ENCODE measurements around the gene ELAVL3.

Gene ELAVL3

DNA sequence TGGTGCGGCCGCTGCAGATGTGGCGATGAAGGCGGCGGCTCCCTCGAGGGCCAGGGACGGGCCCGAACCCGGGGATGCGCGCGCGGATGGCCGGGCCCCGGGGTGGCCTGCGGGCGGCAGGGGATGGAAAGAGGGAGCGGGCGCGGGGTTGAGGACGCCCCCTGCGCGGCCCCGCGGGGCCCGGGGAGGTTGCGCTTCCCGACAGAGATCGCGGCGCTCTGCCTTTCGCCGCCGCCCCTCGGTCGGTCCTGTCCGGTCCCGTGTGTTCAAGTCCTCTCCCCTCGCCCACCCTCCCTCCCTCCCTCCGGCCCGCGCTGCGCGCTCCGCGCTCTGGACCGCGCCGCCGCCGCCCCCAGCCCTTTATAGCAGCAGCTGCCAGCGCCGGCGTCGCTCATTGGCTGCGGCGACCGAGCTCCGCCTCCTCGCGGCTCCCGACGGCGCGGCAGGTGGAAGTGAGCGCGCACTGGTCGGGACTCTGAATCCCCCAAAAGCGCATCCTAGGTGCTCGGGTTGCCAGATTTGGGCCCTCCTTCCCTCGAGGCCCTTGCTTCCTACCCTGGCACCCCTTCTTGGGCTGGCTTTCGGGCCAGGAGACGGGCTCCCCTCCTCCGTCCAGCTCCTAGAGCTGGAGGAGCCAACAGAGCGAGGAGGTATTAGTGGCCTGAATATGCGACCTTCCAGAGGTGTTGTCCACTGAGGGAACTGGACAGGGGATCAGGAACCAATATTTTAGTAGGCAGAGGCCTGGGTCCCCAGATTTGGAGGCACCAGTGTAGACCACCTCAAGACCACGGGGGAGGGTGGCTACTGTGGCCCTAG, at the start of gene ELAVL3:
Gene ELAVL3, minus strand, starts transcription at position 332 of the 819 bp plus-strand sequence. CDS start 438 bp downstream, outside the sequence.
- in situ Hi-C loops (cut with HindIII; ENCODE audit: low sequenced_read_pairs), result no loop called here

DNA sequence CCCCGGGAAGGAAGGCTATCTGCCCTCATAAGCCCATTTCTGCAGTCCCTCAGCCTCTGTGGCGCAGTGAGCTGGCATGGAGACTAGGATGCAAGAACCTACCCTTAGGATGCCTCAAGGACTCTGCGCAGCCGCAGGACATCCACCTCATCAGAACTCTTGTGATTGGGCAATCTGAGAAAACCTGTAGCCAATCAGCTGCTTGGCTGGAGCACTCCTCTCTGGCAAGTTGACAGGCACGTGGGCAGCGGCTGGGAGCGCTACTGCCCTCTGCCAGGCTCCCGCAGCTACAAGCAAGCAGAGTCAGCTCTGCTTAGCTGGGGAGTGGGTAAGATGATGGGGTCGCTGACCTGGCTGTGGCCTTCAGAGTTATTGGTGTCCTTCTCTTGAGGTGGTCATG, 49.6 kb upstream of the ELAVL3 start:
- in situ Hi-C loops (cut with HindIII; ENCODE audit: low sequenced_read_pairs), result no loop called here

DNA sequence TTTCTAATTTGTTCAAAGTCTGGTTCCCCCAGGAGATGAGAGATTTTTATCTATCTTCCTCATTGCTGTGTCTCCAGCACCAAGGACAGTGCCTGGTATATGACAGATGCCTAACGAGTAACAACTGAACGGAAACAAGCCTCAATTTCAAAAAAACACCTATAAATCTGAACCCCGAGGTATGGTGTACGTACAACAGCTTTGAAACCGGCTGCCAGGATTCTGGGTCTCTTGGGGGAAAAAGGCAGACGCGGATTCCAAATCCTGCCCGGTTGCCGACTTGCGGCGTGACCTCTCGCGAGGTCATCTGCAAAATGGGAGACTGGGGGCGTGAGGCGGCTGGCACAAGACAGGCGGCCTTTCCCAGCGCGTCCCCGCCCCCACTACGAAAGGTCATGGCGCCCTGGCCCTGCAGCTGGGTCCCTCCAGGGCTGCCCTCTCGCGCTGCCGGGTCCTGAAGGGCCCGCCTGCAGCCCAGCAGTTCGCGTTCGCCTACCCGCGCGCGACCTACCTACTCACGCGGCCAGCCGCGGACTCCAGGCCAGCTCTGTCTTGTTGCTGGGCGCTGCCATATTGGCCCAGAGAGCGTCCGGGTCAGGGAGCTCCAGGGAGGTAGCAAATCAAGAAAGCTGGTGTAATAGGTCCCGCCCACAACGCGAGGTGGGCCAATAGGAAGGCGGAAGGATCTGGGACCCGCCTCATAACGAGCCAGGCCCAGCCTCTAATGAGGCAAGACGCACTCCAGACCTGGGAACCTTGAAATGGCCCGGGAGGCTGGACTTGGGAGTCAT, 47.9 kb upstream of the ELAVL3 start, which contains the start of gene ECSIT:
Gene ECSIT, minus strand, starts transcription at position 584 of the 791 bp plus-strand sequence. CDS start 9,964 bp downstream, outside the sequence.
- in situ Hi-C loops (cut with HindIII; ENCODE audit: low sequenced_read_pairs), result no loop called here

DNA sequence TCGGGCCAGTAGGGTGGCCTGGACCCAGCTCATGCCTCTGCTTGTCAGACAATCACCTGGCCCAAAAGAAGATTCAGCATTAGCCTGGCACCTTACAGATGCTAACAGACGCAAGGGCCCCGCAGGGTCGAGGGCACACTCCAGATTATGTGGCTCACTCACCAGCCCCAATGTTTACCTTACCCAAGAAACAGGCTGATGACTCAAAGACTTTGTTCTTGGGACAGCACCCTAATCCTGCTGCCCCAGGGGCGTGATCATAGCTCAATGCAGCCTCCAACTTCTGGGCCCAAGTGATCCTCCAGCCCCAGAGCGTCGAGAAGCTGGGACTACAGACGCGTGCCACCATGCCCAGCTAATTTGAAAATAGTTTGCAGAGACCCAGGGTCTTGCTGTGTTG, 38.3 kb upstream of the ELAVL3 start:
- in situ Hi-C loops (cut with HindIII; ENCODE audit: low sequenced_read_pairs), result no loop called here

DNA sequence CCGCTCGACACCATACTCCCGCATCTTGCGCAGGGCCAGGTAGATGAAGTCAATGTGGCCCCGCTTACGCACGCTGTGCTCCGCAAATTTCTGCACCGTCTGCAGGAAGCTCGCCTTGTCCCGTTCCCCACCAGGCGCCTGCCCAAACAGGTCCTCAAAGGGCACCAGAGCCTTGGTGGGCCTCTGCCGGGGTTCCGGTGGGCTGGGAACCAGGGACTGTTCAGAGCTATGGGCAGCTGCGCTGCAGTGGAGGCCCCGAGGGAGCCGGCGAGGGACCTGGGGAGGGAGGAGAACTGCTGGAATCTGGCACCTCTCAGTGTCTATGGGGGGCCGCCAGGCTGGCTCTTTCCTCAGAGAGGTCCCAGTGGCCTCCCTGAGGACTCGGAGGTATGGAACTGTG, 33.1 kb upstream of the ELAVL3 start:
- in situ Hi-C loops (cut with HindIII; ENCODE audit: low sequenced_read_pairs), result no loop called here

DNA sequence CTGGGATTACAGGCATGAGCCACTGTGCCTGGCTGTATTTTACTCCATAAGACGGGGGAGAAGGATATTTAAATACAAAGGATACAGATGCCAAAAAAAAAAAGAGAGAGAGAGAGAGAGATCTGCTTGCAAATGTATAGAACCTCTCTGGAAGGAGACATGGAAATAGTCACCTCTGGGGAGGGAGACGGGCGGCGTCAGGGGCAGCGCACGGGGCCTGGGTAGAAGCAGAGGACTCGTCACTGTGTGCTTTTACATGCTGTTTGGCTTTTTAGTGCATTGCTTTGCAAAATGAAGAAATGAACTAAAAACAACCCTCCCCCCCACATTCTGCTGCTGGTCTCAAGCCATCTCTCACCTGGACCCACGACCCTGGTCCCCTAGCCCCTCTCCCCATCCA, 29.6 kb upstream of the ELAVL3 start:
- in situ Hi-C loops (cut with HindIII; ENCODE audit: low sequenced_read_pairs), result no loop called here

DNA sequence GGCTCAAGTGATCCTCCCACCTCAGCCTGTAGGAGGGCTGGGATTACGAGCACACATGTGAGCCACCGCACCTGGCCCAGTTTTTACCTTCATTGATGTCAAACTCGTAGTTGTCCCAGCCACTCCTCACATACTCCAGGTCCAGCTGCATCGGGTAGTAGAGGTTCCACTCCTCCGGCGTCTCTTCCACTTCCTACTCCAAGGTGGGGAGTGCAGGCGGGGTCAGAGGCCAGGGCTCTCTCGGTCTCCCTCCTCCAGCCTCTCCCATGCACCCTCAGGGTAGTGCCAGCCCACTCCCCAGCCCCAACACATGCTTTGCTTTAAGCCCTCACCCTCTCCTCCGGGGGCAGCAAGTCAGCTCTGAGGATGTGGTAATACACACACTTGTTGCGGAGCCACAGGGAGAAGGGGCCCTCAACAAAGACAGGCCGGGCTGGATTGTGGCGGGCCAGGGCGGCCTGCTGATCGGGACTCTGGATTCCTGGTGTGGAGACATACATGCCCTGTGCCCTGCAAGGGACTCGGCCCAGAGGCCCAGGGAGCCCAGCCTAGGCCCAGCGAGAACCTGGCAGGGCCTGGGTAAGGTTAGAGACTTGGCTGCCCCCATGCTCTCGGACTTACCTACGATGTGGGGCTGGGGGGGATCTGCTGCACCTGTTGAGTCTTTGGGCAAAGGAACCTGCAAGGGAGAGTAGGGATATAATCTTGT, 26.7 kb upstream of the ELAVL3 start:
- in situ Hi-C loops (cut with HindIII; ENCODE audit: low sequenced_read_pairs), result no loop called here

DNA sequence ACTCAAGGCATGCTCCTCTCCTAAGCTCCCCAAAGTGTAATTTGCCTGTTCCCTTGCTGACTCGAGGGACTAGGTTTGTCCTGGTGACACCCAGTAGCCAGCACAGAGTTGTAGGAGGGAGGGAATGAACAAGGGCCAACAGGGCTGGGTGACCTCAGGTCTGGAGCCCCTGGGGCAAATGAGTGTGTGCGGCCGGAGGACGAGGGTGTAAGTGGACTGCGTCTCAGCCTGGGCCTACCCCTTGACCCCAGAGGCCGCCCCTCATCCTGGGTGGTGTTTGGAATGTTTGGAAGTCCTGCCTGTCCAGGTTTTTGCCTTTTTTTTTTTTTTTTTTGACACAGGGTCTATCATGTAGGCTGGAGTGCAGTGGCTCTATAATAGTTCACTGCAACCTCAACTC, 26.1 kb upstream of the ELAVL3 start:
- in situ Hi-C loops (cut with HindIII; ENCODE audit: low sequenced_read_pairs), result no loop called here

DNA sequence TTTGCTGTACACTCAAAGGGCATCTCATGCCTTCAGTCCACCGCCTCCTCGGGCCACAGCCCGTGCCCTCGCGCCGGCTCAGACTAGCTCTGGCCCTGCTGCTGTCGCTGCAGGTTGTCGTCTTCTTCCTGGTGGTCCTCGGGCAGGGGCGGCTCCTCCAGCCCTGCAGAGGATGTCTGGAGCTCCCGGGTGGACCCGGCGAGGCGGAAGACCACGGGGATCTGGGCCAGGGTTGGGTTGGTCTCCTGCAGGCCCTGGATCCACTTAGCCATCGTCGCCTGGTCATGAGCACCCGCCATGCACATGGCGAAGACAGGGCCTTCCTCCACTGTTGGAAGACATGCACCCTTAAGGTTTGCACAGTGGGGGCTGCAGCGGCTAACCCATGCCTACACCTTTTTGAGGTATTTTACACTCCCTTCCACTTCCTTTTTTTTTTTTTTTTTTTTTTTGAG, 25.3 kb upstream of the ELAVL3 start:
- in situ Hi-C loops (cut with HindIII; ENCODE audit: low sequenced_read_pairs), result no loop called here

DNA sequence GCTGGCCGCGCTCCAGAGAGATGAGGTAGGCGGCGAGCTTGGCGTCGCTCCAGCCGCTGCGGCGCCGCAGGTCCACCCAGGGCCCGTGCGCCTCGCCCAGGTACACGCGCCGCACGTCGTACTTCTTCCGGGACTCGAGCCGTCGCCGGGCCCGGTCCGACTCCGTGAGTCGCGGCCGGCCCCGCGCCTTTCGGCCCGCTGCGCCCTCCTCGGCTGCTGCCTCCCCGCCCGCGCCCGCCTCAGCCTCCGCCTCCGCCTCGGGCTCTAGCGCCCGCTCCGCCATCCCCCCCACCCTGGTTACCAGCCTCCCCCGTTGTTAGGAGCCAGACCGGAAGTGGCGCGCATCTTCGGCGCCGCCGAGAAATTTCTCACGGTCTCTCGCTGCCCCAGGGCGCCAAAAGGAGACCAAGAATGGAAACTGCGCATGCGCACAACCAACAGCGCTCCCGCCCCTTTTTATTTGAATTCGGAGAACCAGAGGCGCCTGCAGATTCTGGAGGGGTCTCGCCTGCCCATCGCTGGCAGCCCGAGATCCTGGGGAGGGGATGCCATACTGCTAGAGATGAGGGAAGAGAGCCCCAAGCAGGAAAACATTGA, 24.8 kb upstream of the ELAVL3 start, which contains the start of gene ZNF653:
Gene ZNF653, minus strand, starts transcription at position 336 of the 597 bp plus-strand sequence. Its CDS starts 53 bp downstream, at position 283.
- in situ Hi-C loops (cut with HindIII; ENCODE audit: low sequenced_read_pairs), result no loop called here

DNA sequence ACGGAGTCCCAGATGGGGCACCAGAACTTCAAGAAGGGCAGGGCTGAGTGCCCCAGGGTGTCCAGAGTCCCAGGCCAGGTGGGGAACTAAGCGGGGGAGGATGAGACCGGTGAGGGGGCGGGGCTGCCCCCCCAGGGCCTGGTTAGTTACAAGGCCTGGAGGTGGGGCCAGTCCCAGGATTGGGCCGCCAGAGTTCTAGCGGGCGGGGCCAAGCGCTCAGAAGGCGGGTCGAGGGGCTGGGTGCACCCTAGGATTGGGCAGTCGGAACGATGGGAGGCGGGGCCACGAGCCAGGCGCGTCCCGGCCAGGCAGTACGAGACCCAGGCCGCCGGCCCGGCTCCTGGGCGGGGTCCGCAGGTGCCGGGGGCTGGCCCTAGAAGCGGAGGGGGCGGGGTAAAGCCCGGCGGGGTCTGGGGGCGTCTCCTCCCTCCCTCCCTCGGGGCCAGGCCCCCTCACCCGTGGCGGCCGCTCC, 24.2 kb upstream of the ELAVL3 start:
- in situ Hi-C loops (cut with HindIII; ENCODE audit: low sequenced_read_pairs), result no loop called here

DNA sequence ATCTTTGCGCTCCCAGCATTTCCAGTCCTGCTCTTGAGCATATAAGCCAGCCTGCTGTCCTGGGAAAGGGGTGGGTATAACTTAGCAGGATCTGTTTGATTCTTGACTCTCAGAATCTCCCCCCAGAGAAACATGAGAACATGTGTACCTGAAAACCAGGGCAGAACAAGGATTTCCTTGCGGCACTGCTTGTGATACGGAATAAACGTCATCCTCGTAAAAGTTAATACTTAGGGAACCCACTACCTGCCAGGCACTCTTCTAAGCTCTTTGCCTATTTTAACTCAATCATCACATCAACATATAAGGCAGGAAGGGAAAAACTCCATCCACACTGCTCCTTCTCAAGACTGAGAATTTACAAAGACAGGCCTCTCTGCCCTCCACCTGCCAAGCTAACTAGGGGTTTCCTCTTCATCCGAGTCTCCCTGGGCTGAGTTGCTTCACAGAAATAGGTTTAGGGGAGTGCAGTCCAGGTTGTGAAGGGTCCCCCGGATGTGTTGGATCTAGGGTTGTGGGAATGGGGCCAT, 23.7 kb upstream of the ELAVL3 start:
- in situ Hi-C loops (cut with HindIII; ENCODE audit: low sequenced_read_pairs), result no loop called here

DNA sequence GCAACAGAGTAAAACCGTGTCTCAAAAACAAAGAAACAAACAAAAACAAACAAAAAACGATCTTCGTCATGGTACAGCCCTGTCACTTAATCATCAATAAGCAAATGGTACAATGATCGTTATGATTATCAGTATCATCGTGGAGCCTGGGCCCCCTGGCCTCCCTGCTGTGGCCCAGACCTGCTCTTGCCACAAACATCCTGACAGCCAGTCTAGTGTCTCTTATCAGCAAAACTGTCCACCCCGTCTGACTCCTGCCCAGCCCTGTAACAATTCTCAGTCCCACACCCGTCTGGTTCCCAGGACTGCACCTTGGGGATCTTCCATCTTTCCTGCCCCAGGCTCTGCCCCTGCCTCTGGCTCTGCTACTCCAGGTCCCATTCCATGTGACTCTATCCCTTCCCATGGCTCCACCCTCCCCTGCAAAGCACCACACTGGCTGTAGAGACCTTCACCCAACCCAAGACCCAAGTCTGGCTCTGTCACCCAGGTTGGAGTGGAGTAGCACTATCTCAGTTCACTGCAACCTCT, 19.1 kb upstream of the ELAVL3 start:
- in situ Hi-C loops (cut with HindIII; ENCODE audit: low sequenced_read_pairs), result no loop called here

DNA sequence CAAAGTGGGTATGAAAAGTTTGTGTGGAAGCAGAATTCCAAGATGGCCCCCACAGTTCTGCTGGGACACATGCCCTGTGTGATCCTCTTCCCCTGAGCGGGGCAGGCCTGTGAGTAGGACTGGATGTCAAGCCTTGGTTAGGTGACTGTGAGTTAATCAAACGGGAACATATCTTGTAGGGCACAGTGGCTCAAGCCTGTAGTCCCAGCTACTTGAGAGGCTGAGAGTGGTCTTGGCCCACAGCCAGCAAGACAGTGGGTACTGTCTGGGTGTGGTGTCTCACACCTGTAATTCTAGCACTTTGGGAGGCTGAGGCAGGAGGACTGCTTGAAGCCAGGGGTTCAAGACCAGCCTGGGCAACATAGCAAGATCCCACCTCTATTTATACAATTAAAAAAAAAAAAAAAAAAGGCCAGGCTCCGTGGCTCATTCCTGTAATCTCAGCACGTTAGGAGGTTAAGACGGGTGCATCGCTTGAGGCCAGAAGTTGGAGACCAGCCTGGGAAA, 18.4 kb upstream of the ELAVL3 start:
- in situ Hi-C loops (cut with HindIII; ENCODE audit: low sequenced_read_pairs), result no loop called here

DNA sequence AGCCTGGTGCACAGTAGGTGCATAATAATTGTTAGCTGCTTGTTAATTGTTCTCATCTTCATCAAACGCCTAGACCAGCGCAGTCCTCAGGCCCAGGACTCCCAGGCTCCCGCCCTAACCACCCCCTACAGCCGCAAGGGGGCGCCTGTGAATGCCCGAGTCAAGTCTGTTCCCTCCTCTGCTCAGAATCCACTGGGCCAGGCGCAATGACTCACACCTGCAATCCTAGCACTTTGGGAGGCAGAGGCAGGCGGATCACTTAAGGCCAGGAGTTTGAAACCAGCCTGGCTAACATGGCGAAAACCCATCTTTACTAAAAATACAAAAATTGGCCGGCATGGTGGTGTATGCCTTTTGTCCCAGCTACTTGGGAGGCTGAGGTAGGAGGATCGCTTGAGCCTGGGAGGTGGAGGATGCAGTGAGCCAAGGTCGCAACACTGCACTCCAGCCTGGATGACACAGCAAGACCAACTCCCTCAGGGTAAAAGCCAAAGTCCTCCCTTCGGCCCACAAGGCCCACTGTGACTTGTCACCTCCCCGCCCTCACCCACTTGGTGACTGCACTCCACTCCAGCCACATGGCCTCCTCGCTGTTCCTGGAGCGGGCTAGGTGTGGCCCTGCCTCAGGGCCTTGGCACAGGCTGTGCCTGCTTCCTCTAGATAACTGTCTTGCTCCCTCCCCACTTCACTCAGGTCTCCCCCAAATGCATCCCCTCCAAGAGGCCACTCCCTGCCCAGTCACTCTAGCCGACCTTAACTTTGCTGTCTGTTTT, 15.7 kb upstream of the ELAVL3 start:
- in situ Hi-C loops (cut with HindIII; ENCODE audit: low sequenced_read_pairs), result no loop called here

DNA sequence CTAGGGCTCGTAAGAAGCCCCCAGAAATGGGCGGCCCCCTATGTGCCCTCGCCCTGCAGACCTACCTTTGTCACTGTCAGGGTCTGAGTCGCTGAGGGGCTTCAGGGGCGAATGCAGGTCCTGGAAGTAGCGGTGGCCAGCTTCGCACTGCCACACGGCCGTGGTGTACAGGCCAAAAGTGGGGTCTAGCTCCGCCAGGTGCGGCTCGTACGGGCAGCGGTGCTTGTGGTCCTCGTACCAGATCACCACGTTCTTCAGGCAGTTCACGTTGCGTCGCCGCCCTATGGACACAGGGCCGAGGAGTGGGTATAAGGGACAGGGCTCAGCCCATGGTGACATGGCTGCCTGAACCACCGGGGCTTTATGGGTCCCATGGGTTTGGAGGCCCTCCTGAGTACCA, 15.0 kb upstream of the ELAVL3 start:
- in situ Hi-C loops (cut with HindIII; ENCODE audit: low sequenced_read_pairs), result no loop called here

DNA sequence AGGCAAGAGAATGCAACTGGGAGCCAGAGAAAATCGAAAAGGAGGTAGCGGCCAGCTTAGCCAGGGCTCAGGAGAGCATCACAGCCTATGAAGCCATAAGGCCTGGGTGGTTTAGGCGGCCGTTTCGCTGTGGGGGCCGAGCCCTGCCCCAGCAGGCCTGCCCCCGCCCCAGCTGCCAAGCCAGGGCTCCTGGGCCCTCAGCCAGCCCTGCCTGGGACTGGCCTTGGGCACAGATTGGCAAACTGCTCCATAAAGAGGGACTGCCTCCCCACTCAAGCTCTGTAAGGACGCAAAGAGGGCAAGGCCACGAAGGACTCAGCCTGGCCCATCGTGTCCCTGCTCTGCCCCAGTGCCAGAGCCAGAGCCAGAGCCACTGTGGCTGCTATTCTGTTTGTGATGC, 14.6 kb upstream of the ELAVL3 start:
- in situ Hi-C loops (cut with HindIII; ENCODE audit: low sequenced_read_pairs), result no loop called here

DNA sequence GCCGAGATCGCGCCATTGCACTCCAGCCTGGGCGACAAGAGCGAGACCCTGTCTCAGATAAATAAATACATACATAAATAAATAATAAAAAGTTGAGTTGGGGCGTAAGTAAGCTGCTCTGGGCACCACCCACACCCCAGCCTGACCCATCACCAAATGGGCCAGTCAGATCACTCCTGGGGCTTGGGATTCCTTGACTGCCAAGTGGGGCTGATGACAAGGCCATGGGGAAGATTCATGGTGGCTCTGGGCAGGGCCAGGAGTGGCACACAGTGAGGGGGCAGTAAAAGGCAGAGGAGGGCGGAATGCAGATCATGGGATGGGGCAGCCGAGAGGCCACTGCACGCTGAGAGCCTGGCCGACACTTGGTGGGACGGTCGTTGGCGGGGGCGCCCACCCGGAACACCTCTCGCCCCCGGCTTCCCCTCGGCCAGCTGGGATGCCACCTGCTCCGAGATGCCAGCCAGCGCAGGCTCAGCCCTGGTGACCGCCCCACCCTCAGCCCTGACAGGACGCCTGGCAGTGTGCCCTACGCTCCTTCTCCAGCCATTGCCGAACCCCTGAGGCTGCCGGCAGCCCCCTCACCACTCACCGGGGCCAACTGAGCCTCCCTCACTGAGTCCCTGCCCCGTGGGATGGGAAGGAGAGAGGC, 13.9 kb upstream of the ELAVL3 start:
- in situ Hi-C loops (cut with HindIII; ENCODE audit: low sequenced_read_pairs), result no loop called here

DNA sequence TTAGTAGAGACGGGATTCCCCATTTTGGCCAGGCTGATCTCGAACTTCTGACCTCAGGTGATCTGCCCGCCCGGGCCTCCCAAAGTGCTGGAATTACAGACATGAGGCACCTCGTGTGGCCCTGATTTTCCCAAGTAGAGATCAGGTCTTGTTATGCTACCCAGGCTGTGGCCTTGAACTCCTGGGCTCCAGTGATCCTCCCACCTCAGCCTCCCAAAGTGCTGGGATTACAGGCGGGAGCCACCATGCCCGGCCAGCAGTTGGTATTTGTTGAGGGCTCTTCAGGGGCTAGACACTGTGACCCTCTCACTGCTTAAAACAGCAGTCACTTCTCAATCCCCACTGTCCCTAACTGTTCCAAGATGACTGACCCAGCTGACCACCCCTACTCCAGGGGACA, 8.5 kb upstream of the ELAVL3 start:
- in situ Hi-C loops (cut with HindIII; ENCODE audit: low sequenced_read_pairs), result no loop called here
